Stimulated activated naive CD4-positive, alpha-beta T cell (primary cell): ENCODE results near the gene CCN6.
A peak's percentile ranks its signal among the peaks of the same experiment; 100 is the strongest.
"Not testable (repeated sequence)": the region's sequence is repeated elsewhere in the genome, so short reads cannot be mapped to it uniquely, and the experiment has no call there.

Experiments used
- DNase-seq, 6 experiments: peaks; one replicate each; lab custom pipeline; 2025; lab: John Stamatoyannopoulos, UW

CCN6 gene

GRCh38 chr6:112049996-112050395 lies 3.9 kb upstream of the CCN6 start:
- DNase-seq: no peak

- DNase-seq: no peak
Measured at GRCh38 chr6:112050429-112050828, 3.5 kb upstream of the CCN6 start.

GRCh38 chr6:112051251-112051740 lies 2.6 kb upstream of the CCN6 start:
- not testable (repeated sequence) for DNase-seq

GRCh38 chr6:112054555-112055190 lies 769 bp downstream of the CCN6 start:
- DNase-seq: no peak

- no peak for DNase-seq
Measured at GRCh38 chr6:112058243-112059032, 4.5 kb downstream of the CCN6 start.

GRCh38 chr6:112061605-112062004 lies 7.7 kb downstream of the CCN6 start:
- DNase-seq: no peak

GRCh38 chr6:112062966-112063365 lies 9.1 kb downstream of the CCN6 start:
- DNase-seq: no peak

GRCh38 chr6:112065426-112065986 lies 11.6 kb downstream of the CCN6 start:
- DNase-seq: no peak

GRCh38 chr6:112066606-112067005 lies 12.7 kb downstream of the CCN6 start:
- no peak for DNase-seq

GRCh38 chr6:112081569-112081968 lies 27.7 kb downstream of the CCN6 start:
- DNase-seq: no peak

- no peak for DNase-seq
Measured at GRCh38 chr6:112085286-112086065, 31.6 kb downstream of the CCN6 start.

GRCh38 chr6:112086744-112087135 lies 32.8 kb downstream of the CCN6 start:
- DNase-seq: peak in 1 of 6 experiments; percentile 18

GRCh38 chr6:112087136-112087911 lies 33.4 kb downstream of the CCN6 start, which contains the start of the genes FAM229B and TUBE1:
Gene FAM229B (plus strand): TSS chr6:112087591. CDS start chr6:112099284, 11,693 bp downstream.
Gene TUBE1 (minus strand): TSS chr6:112087482. CDS start chr6:112087434, 48 bp downstream.
- peak; percentile 80 to 91 (median 90) for DNase-seq

- DNase-seq: no peak
Measured at GRCh38 chr6:112087916-112088315, 34.0 kb downstream of the CCN6 start.

GRCh38 chr6:112096901-112097300 lies 43.0 kb downstream of the CCN6 start:
- DNase-seq: no peak

- no peak for DNase-seq
Measured at GRCh38 chr6:112100561-112100960, 46.7 kb downstream of the CCN6 start.

GRCh38 chr6:112106026-112106425 lies 52.1 kb downstream of the CCN6 start:
- DNase-seq: not testable (repeated sequence)

- DNase-seq: no peak
Measured at GRCh38 chr6:112106562-112106961, 52.7 kb downstream of the CCN6 start.

- DNase-seq: no peak
Measured at GRCh38 chr6:112109262-112109661, 55.4 kb downstream of the CCN6 start.

- no peak for DNase-seq
Measured at GRCh38 chr6:112113431-112113830, 59.5 kb downstream of the CCN6 start.

- DNase-seq: no peak
Measured at GRCh38 chr6:112113918-112114317, 60.0 kb downstream of the CCN6 start.
